Trophoblast cell (in vitro differentiated cells and primary cell): ENCODE measurements around the gene EAPP.

ENCODE experiments used
- DNase-seq, 2 donors: peaks; one replicate each; pipeline ENCODE4 v3.0.0-alpha.2; 2016
- H2AFZ ChIP-seq: 2 replicates; pipeline ENCODE4 v1.6.1; 2013; ENCODE audit warnings: low read length, moderate library complexity, mild to moderate bottlenecking; ENCODE audit not compliant: insufficient read depth, poor library complexity
- H2AK5ac ChIP-seq: 2 replicates; pipeline ENCODE4 v1.6.1; 2013; ENCODE audit warnings: mild to moderate bottlenecking, low read length
- H2BK120ac ChIP-seq: 2 replicates; pipeline ENCODE4 v1.6.1; 2013; ENCODE audit warnings: low read length, mild to moderate bottlenecking, moderate library complexity; ENCODE audit not compliant: insufficient read depth, poor library complexity
- H2BK12ac ChIP-seq: 2 replicates; pipeline ENCODE4 v1.6.1; 2013; ENCODE audit warnings: mild to moderate bottlenecking, low read length, moderate library complexity
- H2BK5ac ChIP-seq: 2 replicates; pipeline ENCODE4 v1.6.1; 2013; ENCODE audit warnings: low read length, low read depth, moderate library complexity, mild to moderate bottlenecking; ENCODE audit not compliant: poor library complexity
- H3K14ac ChIP-seq: 2 replicates; pipeline ENCODE4 v1.6.1; 2013; ENCODE audit warnings: mild to moderate bottlenecking, low read length
- H3K18ac ChIP-seq: 2 replicates; pipeline ENCODE4 v1.6.1; 2013; ENCODE audit warnings: mild to moderate bottlenecking, low read length
- H3K23ac ChIP-seq: 2 replicates; pipeline ENCODE4 v1.6.1; 2013; ENCODE audit warnings: low read length
- H3K27ac ChIP-seq: 2 replicates; pipeline ENCODE4 v1.5.1; 2013; ENCODE audit warnings: low read depth, mild to moderate bottlenecking, inconsistent platforms, low read length, moderate library complexity
- H3K27me3 ChIP-seq: 2 replicates; pipeline ENCODE4 v1.6.1; 2013; ENCODE audit warnings: inconsistent platforms, mild to moderate bottlenecking, low read length, moderate library complexity; ENCODE audit not compliant: insufficient read depth
- H3K36me3 ChIP-seq, 2 experiments: 1 replicate in 1 of 2; 2 replicates in 1 of 2; pipeline ENCODE4 v1.6.1; 2013; ENCODE audit warnings: low read length in 2 of 2, mild to moderate bottlenecking in 2 of 2, moderate library complexity in 1 of 2; ENCODE audit not compliant: insufficient read depth in 2 of 2, control insufficient read depth in 1 of 2
- H3K4ac ChIP-seq: 2 replicates; pipeline ENCODE4 v1.6.1; 2013; ENCODE audit warnings: low read depth, mild to moderate bottlenecking, low read length, moderate library complexity
- H3K4me1 ChIP-seq, 2 experiments: 1 replicate in 1 of 2; 2 replicates in 1 of 2; pipeline ENCODE4 v1.6.1; 2013; ENCODE audit warnings: low read length in 2 of 2, mild to moderate bottlenecking in 2 of 2, moderate library complexity in 1 of 2; ENCODE audit not compliant: insufficient read depth in 2 of 2, control insufficient read depth in 1 of 2
- H3K4me2 ChIP-seq: 2 replicates; pipeline ENCODE4 v1.6.1; 2013; ENCODE audit warnings: inconsistent platforms, mild to moderate bottlenecking, low read length, moderate library complexity
- H3K4me3 ChIP-seq: 2 replicates; pipeline ENCODE4 v1.5.1; 2013; ENCODE audit warnings: mild to moderate bottlenecking, low read depth, low read length, inconsistent platforms
- H3K79me1 ChIP-seq: one replicate; pipeline ENCODE4 v1.6.1; 2013; ENCODE audit warnings: low read length
- H3K79me2 ChIP-seq: 2 replicates; pipeline ENCODE4 v1.6.1; 2013; ENCODE audit warnings: low read length, mild to moderate bottlenecking; ENCODE audit not compliant: control insufficient read depth, insufficient read depth, poor library complexity
- H3K9ac ChIP-seq: 2 replicates; pipeline ENCODE4 v1.6.1; 2013; ENCODE audit warnings: mild to moderate bottlenecking, low read length
- H3K9me3 ChIP-seq: 2 replicates; pipeline ENCODE4 v1.6.1; 2013; ENCODE audit warnings: low read depth, mild to moderate bottlenecking, control low read depth, inconsistent platforms, low read length; ENCODE audit not compliant: insufficient read depth
- H4K12ac ChIP-seq: 2 replicates; pipeline ENCODE4 v1.6.1; 2013; ENCODE audit warnings: low read depth, mild to moderate bottlenecking, low read length, moderate library complexity
- H4K8ac ChIP-seq: 2 replicates; pipeline ENCODE4 v1.6.1; 2013; ENCODE audit warnings: low read depth, mild to moderate bottlenecking, low read length, moderate library complexity
- H4K91ac ChIP-seq: one replicate; pipeline ENCODE4 v1.6.1; 2013; ENCODE audit warnings: low read depth, mild to moderate bottlenecking, low read length, moderate library complexity
- WGBS: extraction: QIAGEN DNeasy Blood & Tissue Kit; methylation state at CpG from one replicate; pipeline ENCODE4 v1.1.7; 2013; ENCODE audit warnings: missing lambda C conversion rate; ENCODE audit not compliant: insufficient read length, insufficient coverage; ENCODE audit errors: extremely low coverage; 5-methylcytosine and 5-hydroxymethylcytosine counted together

The EAPP gene

DNA sequence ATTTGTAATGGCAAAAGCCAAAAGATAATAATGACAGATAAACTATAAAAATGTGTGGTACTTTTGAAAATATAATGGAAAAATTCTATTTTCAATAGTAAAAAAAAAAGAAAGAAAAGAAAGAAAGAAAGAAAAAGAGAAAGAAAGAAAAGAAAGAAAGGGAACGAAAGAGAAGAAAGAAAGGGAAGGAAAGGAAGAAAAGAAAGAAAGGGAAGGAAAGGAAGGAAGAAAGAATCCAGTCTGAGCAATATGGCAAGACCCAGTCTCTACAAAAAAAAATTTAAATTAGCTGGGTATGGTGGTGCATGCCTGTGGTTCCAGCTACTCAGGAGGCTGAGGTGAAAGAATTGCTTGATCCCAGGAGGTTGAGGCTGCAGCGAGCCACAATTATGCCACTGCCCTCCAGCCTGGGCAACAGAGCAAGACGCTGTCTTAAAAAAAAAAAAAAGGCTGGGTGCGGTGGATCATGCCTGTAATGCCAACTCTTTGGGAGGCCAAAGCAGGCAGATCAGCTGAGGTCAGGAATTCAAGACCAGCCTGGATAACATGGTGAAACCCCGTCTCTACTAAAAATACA is 38.4 kb downstream of the EAPP start:
- Histone ChIP-seq H3K36me3 (no peaks in the 10 kb centered on the region), H3K27ac (no peak overlapping the region), H3K14ac (no peak overlapping the region), H2AK5ac (no peak overlapping the region), H4K91ac (no peak overlapping the region), H2BK5ac (no peak overlapping the region), H3K4me1 (peaks cover 3 to 5% of the 10 kb centered on the region in 2 experiments), H3K9me3 (no peaks in the 10 kb centered on the region), H3K79me1 (peaks cover 4% of the 10 kb centered on the region), H3K9ac (no peak overlapping the region), H3K27me3 (no peaks in the 10 kb centered on the region), H3K4ac (no peak overlapping the region), H4K12ac (no peak overlapping the region), H4K8ac (no peak overlapping the region), H3K79me2 (no peaks in the 10 kb centered on the region), H2BK12ac (no peak overlapping the region), H2BK120ac (no peak overlapping the region), H2AFZ (no peak overlapping the region), H3K4me2 (no peak overlapping the region), H3K18ac (no peak overlapping the region), H3K23ac (no peak overlapping the region), H3K4me3 (no peak overlapping the region)
- WGBS, result no CpG with 5 or more reads among the region's 5 CpGs
- no peak for DNase-seq

DNA sequence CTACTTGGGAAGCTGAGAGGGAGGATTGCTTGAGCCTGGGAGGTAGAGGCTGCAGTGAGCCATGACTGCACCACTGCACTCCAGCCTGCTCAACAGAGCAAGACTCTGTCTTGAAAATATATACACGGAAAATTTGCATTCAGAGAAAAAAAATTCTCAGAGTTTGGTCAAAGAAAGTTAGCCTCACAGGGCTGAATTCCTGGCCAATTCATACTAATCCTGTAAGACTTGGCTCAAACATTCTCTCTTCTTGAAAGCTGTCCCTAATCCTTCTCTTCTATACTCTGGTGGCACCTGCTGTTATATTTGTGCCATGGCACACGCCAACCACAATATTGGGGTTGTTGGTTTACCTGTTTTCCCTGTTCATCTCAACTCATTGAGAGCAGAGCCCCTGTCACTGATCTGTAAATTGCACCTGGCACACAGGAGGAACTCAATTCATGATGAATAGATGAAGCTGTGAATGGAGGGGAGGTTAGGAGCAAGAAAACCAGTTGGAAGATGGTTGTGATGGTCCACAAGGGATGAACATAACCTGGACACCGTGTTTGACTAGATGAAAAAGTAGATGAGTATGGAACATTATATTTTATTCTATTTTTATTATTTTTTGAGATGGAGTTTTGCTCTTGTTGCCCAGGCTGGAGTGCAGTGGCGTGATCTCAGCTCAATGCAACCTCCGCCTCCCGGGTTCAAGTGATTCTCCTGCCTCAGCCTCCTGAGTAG is 40.7 kb downstream of the EAPP start:
- Histone ChIP-seq H2BK5ac (no peak overlapping the region), H2BK120ac (no peak overlapping the region), H4K91ac (no peak overlapping the region), H2BK12ac (no peak overlapping the region), H3K18ac (no peak overlapping the region), H3K79me1 (peaks cover 4% of the 10 kb centered on the region), H3K27ac (no peak overlapping the region), H3K9ac (no peak overlapping the region), H3K36me3 (no peaks in the 10 kb centered on the region), H4K12ac (no peak overlapping the region), H3K4ac (no peak overlapping the region), H3K4me3 (no peak overlapping the region), H3K4me1 (peaks cover 3 to 5% of the 10 kb centered on the region in 2 experiments), H2AFZ (no peak overlapping the region), H3K79me2 (no peaks in the 10 kb centered on the region), H4K8ac (no peak overlapping the region), H3K9me3 (no peaks in the 10 kb centered on the region), H3K23ac (no peak overlapping the region), H2AK5ac (no peak overlapping the region), H3K4me2 (no peak overlapping the region), H3K27me3 (no peaks in the 10 kb centered on the region), H3K14ac (no peak overlapping the region)
- no CpG with 5 or more reads among the region's 6 CpGs for WGBS
- peak in 1 of 2 donors; percentile 56 for DNase-seq

- Histone ChIP-seq H3K27me3 (no peaks in the 10 kb centered on the region), H2AK5ac (no peak overlapping the region), H3K4me1 (peaks cover 3 to 5% of the 10 kb centered on the region in 2 experiments), H2AFZ (peak overlapping the region; percentile 32), H3K79me1 (peaks cover 4% of the 10 kb centered on the region), H3K9ac (no peak overlapping the region), H2BK5ac (no peak overlapping the region), H4K91ac (peak overlapping the region; percentile 13), H4K8ac (peak overlapping the region; percentile 37), H2BK12ac (no peak overlapping the region), H3K27ac (peak overlapping the region; percentile 20), H3K4ac (no peak overlapping the region), H3K4me2 (peak overlapping the region; percentile 20), H3K36me3 (no peaks in the 10 kb centered on the region), H4K12ac (no peak overlapping the region), H3K79me2 (no peaks in the 10 kb centered on the region), H3K14ac (no peak overlapping the region), H3K4me3 (no peak overlapping the region), H3K18ac (no peak overlapping the region), H3K23ac (no peak overlapping the region), H2BK120ac (no peak overlapping the region), H3K9me3 (no peaks in the 10 kb centered on the region)
- DNase-seq, result peak; percentile 90 to 97
- no CpG with 5 or more reads among the region's 14 CpGs for WGBS
Measured at GRCh38 chr14:34496679-34497513, 42.6 kb downstream of the EAPP start.

DNA sequence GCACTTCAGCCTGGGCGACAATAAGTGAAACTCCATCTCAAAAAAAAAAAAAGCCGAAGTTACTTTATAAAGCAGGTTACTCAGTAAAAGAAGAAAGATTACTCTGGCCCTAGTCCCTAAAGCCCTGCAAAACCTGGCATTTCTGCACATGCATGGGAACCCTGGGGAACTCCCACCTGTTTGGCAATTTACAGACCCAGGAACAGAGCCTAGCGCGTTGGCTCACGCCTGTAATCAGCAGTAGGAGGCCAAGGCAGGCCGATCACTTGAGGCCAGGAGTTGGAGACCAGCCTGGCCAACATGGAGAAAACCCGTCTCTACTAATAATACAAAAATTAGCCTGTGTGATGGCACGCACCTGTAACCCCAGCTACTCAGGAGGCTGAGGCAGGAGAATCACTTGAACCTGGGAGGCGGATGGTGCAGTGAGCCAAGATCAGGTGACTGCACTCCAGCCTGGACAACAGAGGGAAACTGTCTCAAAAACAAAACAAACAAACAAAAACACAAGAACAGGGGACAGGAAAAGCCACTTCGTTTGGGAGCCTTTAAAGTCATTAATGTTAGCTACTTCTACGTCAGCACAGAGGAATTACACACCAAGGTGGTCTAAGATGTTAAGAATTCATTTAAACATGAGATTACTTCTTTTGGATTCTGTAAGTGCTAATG is 43.4 kb downstream of the EAPP start:
- DNase-seq, result peak in 1 of 2 donors; percentile 12
- H4K91ac ChIP-seq, result no peak overlapping the region
- no CpG with 5 or more reads among the region's 11 CpGs for WGBS
- H3K4me1 ChIP-seq, result peaks cover 3 to 5% of the 10 kb centered on the region in 2 experiments
- no peak overlapping the region for H2BK120ac ChIP-seq
- no peak overlapping the region for H2AFZ ChIP-seq
- H3K27ac ChIP-seq, result no peak overlapping the region
- H3K14ac ChIP-seq, result no peak overlapping the region
- H2BK5ac ChIP-seq, result no peak overlapping the region
- H3K4ac ChIP-seq, result no peak overlapping the region
- no peak overlapping the region for H3K18ac ChIP-seq
- H3K23ac ChIP-seq, result no peak overlapping the region
- no peak overlapping the region for H3K9ac ChIP-seq
- H3K79me1 ChIP-seq, result peaks cover 4% of the 10 kb centered on the region
- H3K36me3 ChIP-seq, result no peaks in the 10 kb centered on the region
- H3K9me3 ChIP-seq, result no peaks in the 10 kb centered on the region
- H3K79me2 ChIP-seq, result no peaks in the 10 kb centered on the region
- no peak overlapping the region for H2BK12ac ChIP-seq
- no peak overlapping the region for H3K4me3 ChIP-seq
- H3K27me3 ChIP-seq, result no peaks in the 10 kb centered on the region
- no peak overlapping the region for H4K8ac ChIP-seq
- H2AK5ac ChIP-seq, result no peak overlapping the region
- H3K4me2 ChIP-seq, result no peak overlapping the region
- no peak overlapping the region for H4K12ac ChIP-seq
